Measurements from ENCODE around the gene ODAD4.

DNA sequence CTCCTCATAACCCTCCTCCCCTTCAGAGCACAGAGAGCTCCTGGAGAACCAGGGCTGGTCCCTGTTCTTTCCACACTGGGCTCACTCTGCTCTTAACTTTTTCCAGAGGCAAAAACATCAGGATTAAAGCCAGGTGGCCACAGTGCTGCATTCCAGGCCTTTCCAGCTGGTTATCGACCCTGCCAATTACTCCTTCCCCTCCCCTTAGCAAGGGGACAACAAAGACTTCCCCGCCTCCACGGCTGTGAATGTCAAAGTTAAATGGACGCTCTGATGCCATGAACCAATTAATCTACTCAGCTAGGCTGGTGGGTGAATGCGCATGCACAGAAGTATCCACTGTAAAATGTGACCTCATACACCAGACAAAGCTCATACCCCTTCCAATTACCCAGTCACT lies 34.8 kb upstream of the ODAD4 start:
- TF ChIP-seq, protein P1, sequence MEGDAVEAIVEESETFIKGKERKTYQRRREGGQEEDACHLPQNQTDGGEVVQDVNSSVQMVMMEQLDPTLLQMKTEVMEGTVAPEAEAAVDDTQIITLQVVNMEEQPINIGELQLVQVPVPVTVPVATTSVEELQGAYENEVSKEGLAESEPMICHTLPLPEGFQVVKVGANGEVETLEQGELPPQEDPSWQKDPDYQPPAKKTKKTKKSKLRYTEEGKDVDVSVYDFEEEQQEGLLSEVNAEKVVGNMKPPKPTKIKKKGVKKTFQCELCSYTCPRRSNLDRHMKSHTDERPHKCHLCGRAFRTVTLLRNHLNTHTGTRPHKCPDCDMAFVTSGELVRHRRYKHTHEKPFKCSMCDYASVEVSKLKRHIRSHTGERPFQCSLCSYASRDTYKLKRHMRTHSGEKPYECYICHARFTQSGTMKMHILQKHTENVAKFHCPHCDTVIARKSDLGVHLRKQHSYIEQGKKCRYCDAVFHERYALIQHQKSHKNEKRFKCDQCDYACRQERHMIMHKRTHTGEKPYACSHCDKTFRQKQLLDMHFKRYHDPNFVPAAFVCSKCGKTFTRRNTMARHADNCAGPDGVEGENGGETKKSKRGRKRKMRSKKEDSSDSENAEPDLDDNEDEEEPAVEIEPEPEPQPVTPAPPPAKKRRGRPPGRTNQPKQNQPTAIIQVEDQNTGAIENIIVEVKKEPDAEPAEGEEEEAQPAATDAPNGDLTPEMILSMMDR (IDR thresholded peaks at IDR 0.05) = no peak
- TF ChIP-seq POLR2A (IDR thresholded peaks at IDR 0.05) (no peak), EP300 (IDR thresholded peaks at IDR 0.05) (no peak)

Data from tibial nerve (tissue), 4 donors.